ENCODE results near the gene ZNF804B.

Gene ZNF804B

GRCh38 chr7:89385411-89385810, 625.9 kb downstream of the ZNF804B start:
- Histone ChIP-seq H3K4me3 (ENCODE audit: low read depth in 1 of 2, low read length in 2 of 2) (no peak overlapping the region), H3K36me3 (ENCODE audit: control insufficient read depth in 1 of 2, insufficient read depth in 2 of 2, low read length in 2 of 2) (no peaks in the 10 kb centered on the region), H3K9me3 (ENCODE audit: control insufficient read depth in 1 of 2, low read length in 2 of 2) (no peaks in the 10 kb centered on the region), H3K4me1 (ENCODE audit: control insufficient read depth in 1 of 2, insufficient read depth in 2 of 2, low read length in 2 of 2) (no peaks in the 10 kb centered on the region), H3K27me3 (ENCODE audit: low read depth, low read length) (no peaks in the 10 kb centered on the region), H3K27ac (ENCODE audit: low read length) (no peak overlapping the region)

Data from muscle layer of duodenum (tissue), 2 donors.